ENCODE results near the gene STC2. TPM values are rescaled to one million over a fixed set of nuclear protein-coding genes. Genes with fewer than 3 reads are reported as not detected.
A peak's percentile ranks its signal among the peaks of the same experiment; 100 is the strongest.

Gene STC2
- total and polyA plus RNA-seq, 10 of the 15 experiments (the other 5 are each of a cell fraction or from before 2014, with no cell fraction given), result 0.05 to 4.8 (median 2.0) TPM

DNA sequence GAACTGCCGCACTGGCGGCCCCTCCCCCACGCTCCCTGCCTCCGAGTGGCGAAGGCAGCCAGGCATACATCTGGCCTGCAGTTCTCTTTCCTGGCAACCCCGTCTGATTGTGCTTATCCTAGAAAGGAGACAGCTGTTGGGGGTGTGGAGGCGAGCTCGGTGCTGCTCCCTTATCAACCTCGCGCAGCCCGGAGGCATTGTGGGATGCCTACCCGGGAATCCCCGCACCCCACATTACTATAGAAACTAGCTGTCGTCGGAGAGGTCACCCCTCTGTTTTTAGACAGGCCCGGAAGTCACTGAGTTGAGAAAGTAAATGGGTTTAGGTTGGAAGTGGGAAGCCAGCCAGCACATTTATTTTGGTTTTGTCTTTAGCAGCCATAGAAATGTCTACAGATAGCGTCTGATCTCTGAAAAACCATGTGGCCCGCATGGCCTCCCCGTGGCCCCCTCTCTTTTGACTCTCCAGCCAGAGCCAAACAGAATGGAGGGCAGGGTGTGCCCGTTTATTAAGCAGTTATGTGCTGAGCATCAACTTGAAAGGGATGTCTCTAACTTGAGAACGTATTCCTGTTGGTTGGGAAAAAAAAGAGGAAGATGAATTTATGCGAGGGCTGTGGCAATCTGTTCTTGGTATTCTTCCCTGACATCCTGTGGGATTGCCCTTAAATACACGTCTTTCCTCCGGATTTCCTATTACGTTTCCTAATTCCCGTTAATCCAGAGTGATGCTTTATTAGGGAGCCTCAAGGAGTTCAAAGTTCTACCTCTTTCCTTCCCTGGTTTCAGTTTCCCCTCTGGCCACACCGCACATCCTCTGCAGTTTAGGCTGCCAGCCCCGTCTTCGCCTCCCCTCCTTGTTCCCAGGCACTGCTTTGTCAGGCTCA lies 3.9 kb downstream of the STC2 start:
- DNase-seq (ENCODE audit: low read depth, low spot score) (no peak), FAIRE-seq (no peak)
- TF ChIP-seq, protein P1, sequence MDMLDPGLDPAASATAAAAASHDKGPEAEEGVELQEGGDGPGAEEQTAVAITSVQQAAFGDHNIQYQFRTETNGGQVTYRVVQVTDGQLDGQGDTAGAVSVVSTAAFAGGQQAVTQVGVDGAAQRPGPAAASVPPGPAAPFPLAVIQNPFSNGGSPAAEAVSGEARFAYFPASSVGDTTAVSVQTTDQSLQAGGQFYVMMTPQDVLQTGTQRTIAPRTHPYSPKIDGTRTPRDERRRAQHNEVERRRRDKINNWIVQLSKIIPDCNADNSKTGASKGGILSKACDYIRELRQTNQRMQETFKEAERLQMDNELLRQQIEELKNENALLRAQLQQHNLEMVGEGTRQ (IDR thresholded peaks at IDR 0.05; ENCODE audit: borderline replicate concordance, low read depth, low read length), result no peak
- TF ChIP-seq IRF4 (IDR thresholded peaks at IDR 0.05; ENCODE audit: low read depth, low read length) (no peak), BACH1 (IDR thresholded peaks at IDR 0.05; ENCODE audit: borderline replicate concordance) (no peak), MYB (IDR thresholded peaks at IDR 0.05; ENCODE audit: borderline replicate concordance, low read depth, low read length) (no peak), YBX1 (IDR thresholded peaks at IDR 0.05) (no peak), TARDBP (IDR thresholded peaks at IDR 0.05; ENCODE audit: borderline replicate concordance) (no peak), STAT3 (IDR thresholded peaks at IDR 0.05; ENCODE audit: low read depth, low read length) (no peak), CREB1 (IDR thresholded peaks at IDR 0.05; ENCODE audit: low read depth) (no peak), JUND (IDR thresholded peaks at IDR 0.05; ENCODE audit: low read depth, low read length) (no peak), SPI1 (IDR thresholded peaks at IDR 0.05; ENCODE audit: borderline replicate concordance, insufficient read depth, low read depth, low read length) (no peak), EED (IDR thresholded peaks at IDR 0.05; ENCODE audit: low read depth) (no peak), EGR1 (IDR thresholded peaks at IDR 0.05; ENCODE audit: borderline replicate concordance in 1 of 2, low read depth in 2 of 2, low read length in 2 of 2) (no peak), SMAD1 (IDR thresholded peaks at IDR 0.05; ENCODE audit: low read depth, partially characterized antibody) (no peak)
- TF ChIP-seq, protein P2, sequence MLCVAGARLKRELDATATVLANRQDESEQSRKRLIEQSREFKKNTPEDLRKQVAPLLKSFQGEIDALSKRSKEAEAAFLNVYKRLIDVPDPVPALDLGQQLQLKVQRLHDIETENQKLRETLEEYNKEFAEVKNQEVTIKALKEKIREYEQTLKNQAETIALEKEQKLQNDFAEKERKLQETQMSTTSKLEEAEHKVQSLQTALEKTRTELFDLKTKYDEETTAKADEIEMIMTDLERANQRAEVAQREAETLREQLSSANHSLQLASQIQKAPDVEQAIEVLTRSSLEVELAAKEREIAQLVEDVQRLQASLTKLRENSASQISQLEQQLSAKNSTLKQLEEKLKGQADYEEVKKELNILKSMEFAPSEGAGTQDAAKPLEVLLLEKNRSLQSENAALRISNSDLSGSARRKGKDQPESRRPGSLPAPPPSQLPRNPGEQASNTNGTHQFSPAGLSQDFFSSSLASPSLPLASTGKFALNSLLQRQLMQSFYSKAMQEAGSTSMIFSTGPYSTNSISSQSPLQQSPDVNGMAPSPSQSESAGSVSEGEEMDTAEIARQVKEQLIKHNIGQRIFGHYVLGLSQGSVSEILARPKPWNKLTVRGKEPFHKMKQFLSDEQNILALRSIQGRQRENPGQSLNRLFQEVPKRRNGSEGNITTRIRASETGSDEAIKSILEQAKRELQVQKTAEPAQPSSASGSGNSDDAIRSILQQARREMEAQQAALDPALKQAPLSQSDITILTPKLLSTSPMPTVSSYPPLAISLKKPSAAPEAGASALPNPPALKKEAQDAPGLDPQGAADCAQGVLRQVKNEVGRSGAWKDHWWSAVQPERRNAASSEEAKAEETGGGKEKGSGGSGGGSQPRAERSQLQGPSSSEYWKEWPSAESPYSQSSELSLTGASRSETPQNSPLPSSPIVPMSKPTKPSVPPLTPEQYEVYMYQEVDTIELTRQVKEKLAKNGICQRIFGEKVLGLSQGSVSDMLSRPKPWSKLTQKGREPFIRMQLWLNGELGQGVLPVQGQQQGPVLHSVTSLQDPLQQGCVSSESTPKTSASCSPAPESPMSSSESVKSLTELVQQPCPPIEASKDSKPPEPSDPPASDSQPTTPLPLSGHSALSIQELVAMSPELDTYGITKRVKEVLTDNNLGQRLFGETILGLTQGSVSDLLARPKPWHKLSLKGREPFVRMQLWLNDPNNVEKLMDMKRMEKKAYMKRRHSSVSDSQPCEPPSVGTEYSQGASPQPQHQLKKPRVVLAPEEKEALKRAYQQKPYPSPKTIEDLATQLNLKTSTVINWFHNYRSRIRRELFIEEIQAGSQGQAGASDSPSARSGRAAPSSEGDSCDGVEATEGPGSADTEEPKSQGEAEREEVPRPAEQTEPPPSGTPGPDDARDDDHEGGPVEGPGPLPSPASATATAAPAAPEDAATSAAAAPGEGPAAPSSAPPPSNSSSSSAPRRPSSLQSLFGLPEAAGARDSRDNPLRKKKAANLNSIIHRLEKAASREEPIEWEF (IDR thresholded peaks at IDR 0.05; ENCODE audit: insufficient replicate concordance, low read depth, low read length), result no peak
- TF ChIP-seq, protein P3, sequence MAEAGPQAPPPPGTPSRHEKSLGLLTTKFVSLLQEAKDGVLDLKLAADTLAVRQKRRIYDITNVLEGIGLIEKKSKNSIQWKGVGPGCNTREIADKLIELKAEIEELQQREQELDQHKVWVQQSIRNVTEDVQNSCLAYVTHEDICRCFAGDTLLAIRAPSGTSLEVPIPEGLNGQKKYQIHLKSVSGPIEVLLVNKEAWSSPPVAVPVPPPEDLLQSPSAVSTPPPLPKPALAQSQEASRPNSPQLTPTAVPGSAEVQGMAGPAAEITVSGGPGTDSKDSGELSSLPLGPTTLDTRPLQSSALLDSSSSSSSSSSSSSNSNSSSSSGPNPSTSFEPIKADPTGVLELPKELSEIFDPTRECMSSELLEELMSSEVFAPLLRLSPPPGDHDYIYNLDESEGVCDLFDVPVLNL (IDR thresholded peaks at IDR 0.05; ENCODE audit: low read depth, low read length), result no peak

More for the DNA sequence above, 3.9 kb downstream of the STC2 start:
- H3K27me3 ChIP-seq (replicated peaks in 1 of 2; ENCODE audit: control insufficient read depth in 2 of 2, insufficient read depth in 2 of 2, low read length in 1 of 2), result peaks cover 2 to 4% of the 10 kb centered on the region in 2 experiments; a peak in 2 of 4 replicates
- H3K36me3 ChIP-seq (ENCODE audit: control insufficient read depth in 2 of 2, insufficient read depth in 2 of 2, low read length in 1 of 2), result no peaks in the 10 kb centered on the region
- in situ Hi-C loops (cut with MboI) (no loop called here), intact Hi-C loops (cut with micrococcal nuclease; ENCODE audit: unreplicated experiment) (no loop called here)
- ChIA-PET SMC1A (ENCODE audit: uncharacterized antibody, unreplicated experiment) (no interaction called here), RAD21 (ENCODE audit: unreplicated experiment) (no interaction called here), CTCF (no interaction called here), POLR2A (no interaction called here)
- 43% methylated on average over 29 of the region's 29 CpGs for WGBS (ENCODE audit: insufficient coverage, insufficient replicate concordance, low lambda C conversion rate, missing lambda C conversion rate)
- no peak overlapping the region for H3K9ac ChIP-seq (ENCODE audit: control insufficient read depth, insufficient read depth, low read length)
- ATAC-seq, result no peak
- no TSS peak for BruUV-seq (replicated peaks)
- peaks cover 12% of the 10 kb centered on the region for H3K79me2 ChIP-seq (ENCODE audit: control insufficient read depth, insufficient read depth, low read length)
- no peaks in the 10 kb centered on the region for H3K9me3 ChIP-seq (replicated peaks; ENCODE audit: control insufficient read depth, insufficient read depth, low read length)
- no peak overlapping the region for H2AFZ ChIP-seq (ENCODE audit: control insufficient read depth, low read depth, low read length)
- H4K20me1 ChIP-seq (ENCODE audit: control insufficient read depth, insufficient read depth), result no peaks in the 10 kb centered on the region
- H3K4me1 ChIP-seq (ENCODE audit: control insufficient read depth, insufficient read depth, low read length), result no peaks in the 10 kb centered on the region; the same call in 1 of the 2 replicates
- no peak overlapping the region for H3K27ac ChIP-seq (ENCODE audit: control insufficient read depth, insufficient read depth)
- H3K4me3 ChIP-seq, result peak overlapping the region; percentile 15; the same call in 1 of the 2 replicates
- peak overlapping the region; percentile 2; the same call in 1 of the 2 replicates for H3K4me2 ChIP-seq (ENCODE audit: control insufficient read depth, insufficient read depth)

Measured in GM12878 (cell line).